ENCODE data around the gene NOP14.
"Not testable (repeated sequence)": the region's sequence is repeated elsewhere in the genome, so short reads cannot be mapped to it uniquely, and the experiment has no call there.

NOP14 gene

GRCh38 chr4:2961811-2962441 lies 1.3 kb downstream of the NOP14 start:
- peak; percentile 35 for DNase-seq (ENCODE audit: low spot score)

DNA sequence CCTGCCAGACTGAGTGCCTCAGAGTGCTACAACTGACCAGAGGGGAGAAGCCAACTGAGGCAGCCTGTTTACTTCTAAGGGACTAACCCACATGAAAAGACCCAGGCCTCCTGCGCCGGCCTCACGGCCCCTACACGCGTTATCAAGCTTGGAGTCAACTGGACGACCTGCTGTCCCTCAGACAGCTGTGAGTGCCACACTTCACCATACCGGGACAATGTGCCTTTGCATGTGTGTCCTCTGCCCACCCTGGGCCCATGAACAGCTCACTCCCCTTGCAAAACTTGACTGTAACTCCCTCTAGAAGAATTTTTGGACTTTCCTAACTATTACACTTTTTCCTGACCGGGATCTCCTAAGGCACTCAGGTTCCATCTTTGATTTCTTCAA lies 1.8 kb downstream of the NOP14 start:
- DNase-seq (ENCODE audit: low spot score), result no peak

GRCh38 chr4:2960450-2960849 lies 2.8 kb downstream of the NOP14 start:
- DNase-seq (ENCODE audit: low spot score), result not testable (repeated sequence)

DNA sequence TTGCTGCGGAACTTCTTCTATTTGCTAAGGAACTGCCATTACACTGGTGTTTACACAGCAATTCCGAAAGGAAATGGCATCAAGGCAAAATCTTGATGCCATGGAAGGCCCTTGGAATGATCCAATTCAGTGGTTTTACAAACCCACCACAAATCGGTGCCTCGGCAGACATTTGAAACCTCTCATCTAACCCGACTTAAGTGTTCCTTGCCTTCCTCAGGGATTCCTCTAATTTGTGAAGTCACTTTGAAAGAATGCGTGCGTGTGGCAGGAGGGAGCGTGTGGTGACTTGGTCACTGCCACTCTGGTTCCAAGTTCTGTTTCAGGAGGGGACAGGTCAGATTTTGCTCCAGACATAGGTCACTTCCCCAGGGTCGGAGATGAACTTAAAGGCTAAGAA lies 4.8 kb downstream of the NOP14 start:
- no peak for DNase-seq (ENCODE audit: low spot score)

GRCh38 chr4:2955186-2956044 lies 7.8 kb downstream of the NOP14 start:
- not testable (repeated sequence) for DNase-seq (ENCODE audit: low spot score)

DNA sequence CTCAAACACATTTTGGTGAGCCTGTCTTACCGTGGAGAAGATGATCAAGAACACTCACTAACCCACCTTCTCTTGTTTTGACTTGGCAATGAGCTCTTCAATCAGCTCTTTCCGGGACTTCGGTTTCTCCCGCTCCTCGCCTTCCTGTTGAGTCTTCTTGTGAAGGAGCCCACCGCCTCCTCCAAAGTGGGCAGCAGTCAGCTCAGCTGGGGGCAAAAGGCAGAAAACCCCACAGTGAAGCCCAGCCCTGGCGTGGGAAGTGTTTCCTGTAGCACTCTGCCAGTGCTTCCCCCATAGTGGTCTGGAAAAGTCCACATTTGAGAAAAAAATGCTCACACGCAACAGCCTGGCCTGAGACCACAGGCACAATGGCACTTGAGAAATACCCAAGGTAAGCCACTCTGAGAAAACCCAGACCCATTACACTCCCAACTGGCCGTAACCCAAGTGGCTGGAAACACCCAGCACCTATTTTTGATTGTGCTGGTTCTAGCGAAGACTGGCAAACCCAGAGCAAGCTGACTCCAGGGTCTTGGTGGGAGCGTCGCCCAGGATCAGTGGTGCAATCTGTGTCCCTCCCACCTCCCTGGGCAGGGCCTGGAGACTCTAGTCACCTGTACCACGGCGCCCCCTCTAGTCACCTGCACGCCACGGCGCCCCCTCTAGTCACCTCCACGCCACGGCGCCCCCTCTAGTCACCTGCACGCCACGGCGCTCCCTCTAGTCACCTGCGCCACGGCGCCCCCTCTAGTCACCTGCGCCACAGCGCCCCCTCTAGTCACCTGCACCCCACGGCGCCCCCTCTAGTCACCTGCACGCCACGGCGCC lies 8.6 kb downstream of the NOP14 start:
- peak; percentile 50 for DNase-seq (ENCODE audit: low spot score)

DNA sequence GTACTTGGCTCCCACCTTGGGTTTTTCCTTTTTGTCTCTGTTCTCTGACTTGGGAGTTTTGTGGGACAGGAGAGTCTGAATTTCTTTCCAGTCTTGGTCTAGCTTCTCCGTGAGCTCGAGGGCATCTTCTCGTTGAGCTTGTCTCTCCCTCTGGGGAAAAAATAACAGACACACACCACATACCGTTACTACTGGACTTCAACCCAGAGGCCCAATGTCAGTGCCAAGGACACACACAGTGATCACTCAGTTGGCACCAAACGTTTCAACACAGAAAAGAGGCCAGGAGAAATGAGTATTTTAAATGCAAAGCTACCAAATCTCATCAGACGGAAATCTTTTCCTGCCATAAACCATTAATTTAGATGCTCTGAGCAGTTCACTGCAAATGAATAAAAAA lies 9.7 kb downstream of the NOP14 start:
- DNase-seq (ENCODE audit: low spot score), result no peak

DNA sequence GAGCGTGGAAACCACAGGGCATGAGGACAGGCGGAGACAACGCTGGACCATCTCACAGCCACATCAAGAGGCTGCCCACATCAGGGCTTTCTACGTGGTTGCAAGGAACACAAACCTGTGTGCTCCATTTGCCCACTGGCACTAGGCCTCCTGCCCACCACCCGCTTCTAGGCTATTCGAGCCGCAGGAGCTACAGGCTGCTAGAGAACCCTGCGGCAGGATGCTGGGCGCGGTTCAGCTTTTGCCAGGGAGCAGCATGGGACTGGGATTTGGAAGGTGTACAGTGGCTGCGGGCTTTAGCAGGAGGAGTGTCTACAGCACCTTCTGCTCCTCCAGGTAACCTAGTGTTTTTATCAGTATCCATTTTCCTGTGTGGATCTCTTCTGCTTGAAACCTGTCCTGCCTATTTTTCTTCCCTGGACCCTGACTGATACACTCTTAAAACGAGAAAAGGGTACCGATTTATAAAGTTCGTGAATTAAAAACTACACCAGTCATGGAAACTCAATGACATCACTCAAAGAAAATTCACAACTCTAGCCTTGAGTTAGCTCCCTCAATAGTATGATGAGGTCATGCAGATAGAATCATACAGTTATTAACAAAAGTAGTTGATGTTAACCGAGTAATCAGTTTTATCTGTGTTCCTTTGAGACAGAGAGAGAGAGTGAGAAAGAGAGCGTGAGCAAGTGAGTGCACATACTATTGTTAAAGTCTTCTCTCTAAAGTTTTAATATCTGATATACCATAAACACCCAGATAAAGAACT lies 12.8 kb downstream of the NOP14 start:
- DNase-seq (ENCODE audit: low spot score), result no peak

DNA sequence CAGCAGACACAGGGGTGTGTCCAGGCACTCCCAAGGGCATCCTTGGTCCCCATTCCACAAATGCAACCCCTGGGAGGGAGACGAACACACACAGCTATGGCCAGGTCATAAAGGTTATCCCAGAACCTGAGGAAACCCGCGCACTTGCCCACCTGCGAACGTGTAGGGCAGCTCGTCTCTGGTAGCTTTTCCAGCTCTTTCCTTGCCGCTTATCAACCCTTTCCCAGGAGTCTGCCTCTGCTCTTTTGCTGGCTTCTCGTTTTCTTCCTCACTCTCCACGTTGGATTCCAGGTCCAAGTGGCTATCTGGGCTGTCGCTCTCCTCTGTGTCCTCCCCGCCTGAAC lies 13.5 kb downstream of the NOP14 start:
- DNase-seq (ENCODE audit: low spot score), result no peak

- peak; percentile 24 for DNase-seq (ENCODE audit: low spot score)
Observed at GRCh38 chr4:2948895-2949781, 14.1 kb downstream of the NOP14 start.

- no peak for DNase-seq (ENCODE audit: low spot score)
Observed at GRCh38 chr4:2947926-2948325, 15.3 kb downstream of the NOP14 start.

GRCh38 chr4:2946812-2947600 lies 16.2 kb downstream of the NOP14 start:
- DNase-seq (ENCODE audit: low spot score), result no peak

DNA sequence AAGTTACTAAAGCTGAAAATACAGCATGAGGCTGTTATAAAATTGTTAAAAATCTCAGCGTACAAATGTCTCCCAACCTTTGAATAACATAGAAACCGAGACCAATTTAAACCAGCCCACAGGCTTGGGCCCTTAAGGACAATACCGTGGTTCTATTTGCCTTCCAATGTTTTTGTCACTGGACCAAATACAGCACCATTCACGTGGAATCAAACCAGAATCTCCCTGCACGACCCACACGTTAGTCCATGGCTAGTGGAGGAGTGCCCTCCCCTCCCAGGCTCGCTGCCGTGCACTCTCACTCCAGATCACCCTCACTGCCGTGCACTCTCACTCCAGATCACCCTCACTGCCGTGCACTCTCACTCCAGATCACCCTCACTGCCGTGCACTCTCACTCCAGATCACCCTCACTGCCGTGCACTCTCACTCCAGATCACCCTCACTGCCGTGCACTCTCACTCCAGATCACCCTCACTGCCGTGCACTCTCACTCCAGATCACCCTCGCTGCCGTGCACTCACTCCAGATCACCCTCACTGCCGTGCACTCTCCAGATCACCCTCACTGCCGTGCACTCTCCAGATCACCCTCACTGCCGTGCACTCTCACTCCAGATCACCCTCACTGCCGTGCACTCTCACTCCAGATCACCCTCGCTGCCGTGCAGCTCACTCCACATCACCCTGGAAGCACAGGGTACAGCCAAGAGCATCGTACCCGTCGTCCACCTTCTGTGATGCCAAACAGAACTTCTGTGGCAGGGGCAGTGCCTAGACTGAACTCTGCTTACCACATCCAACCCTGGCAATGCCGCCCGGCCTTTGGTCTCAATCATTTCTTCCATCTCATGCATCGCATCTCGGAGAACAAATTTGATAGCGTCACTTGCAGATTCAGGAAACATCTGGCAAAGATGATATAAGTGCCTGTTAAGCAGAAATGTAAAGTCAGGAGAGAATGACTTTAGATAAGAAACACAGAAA lies 17.3 kb downstream of the NOP14 start:
- DNase-seq (ENCODE audit: low spot score), result not testable (repeated sequence)

DNA sequence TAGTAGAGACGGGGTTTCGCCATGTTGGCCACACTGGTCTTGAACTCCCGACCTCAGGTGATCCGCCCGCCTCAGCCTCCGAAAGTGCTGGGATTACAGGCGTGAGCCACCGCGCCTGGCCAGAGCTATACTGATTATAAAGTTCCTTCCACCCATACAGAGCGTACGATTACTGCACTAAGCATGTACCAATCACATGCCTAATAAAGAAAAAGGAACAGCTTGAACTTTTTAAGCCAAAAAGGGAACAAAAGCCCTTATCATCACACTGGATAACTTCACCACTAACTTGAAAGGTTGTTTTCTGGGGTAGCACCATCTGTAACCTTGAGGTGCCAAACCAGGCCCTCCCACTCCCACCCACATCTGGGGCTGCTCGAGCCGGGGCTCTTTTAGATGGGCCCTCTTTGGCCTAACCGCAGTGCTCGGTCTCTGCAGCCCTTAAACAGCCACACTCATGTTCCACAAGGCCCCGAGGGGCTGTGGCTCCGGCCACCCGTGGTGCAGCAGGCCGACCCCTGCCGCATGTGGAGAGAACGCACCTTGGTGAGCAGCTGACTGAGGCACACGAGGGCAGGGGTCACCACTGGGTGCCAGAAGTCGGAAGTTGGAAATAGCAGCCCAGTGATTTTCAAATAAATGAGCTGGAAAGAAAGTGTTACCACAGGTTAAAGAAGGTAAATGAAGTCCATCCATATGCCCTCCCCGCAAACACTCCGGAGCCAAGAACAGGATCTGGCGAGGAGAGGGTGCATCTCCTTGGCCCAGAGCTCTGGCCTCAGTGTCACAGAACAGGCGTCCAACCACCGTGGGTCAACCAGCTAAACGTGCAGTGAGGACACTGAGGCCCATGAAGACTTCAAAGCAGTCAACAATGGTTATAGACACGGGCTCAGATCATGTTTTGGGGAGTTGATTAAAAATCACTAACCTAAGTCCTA lies 18.4 kb downstream of the NOP14 start:
- DNase-seq (ENCODE audit: low spot score), result no peak

- DNase-seq (ENCODE audit: low spot score), result no peak
Observed at GRCh38 chr4:2944091-2944482, 19.1 kb downstream of the NOP14 start.

DNA sequence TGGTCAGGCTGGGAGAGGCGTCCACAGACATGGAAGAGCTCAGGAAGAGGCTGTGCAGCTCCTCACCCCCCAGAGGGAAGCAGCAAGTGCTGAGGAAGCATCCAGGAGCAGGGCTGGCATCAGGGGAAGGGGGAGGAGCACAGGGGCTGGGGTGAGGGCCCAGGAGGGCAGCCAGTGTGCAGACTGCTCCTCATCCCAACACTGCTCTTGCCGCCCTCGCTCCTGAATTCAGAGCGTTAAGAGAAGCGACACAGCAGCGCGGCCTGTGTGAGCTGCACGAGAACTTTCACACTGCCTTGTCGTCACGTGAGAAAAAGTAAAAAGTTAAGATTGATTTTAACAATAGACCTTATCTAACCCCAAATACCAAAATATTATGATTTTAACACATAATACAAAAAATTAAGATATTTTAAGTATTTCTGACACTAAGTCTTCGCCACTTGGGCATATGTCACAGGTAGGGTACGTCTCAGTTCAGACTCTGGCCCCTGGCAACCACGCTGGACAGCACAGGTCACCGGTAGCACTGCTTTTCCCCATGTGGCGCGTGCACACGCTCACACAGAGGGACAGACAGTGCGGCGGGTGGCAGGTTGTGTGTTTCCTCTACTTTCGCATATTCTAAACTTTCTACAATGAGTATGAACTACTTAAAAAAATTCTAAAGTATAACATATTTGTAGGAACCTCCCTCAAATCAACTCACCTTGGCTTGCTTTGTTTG lies 19.7 kb downstream of the NOP14 start:
- DNase-seq (ENCODE audit: low spot score), result no peak

Measured in CD4-positive, alpha-beta T cell treated with Interleukin-2 at 100 ng/mL for 4 hours (primary cell).